Brain pericyte (primary cell): ENCODE results near the gene TRPC4.
A peak's percentile ranks its signal among the peaks of the same experiment; 100 is the strongest.

ENCODE experiments used
- DNase-seq: peaks from one replicate; pipeline ENCODE4 v3.0.0-alpha.2; 2012; ENCODE audit warnings: low read depth, low spot score

The TRPC4 gene

DNA sequence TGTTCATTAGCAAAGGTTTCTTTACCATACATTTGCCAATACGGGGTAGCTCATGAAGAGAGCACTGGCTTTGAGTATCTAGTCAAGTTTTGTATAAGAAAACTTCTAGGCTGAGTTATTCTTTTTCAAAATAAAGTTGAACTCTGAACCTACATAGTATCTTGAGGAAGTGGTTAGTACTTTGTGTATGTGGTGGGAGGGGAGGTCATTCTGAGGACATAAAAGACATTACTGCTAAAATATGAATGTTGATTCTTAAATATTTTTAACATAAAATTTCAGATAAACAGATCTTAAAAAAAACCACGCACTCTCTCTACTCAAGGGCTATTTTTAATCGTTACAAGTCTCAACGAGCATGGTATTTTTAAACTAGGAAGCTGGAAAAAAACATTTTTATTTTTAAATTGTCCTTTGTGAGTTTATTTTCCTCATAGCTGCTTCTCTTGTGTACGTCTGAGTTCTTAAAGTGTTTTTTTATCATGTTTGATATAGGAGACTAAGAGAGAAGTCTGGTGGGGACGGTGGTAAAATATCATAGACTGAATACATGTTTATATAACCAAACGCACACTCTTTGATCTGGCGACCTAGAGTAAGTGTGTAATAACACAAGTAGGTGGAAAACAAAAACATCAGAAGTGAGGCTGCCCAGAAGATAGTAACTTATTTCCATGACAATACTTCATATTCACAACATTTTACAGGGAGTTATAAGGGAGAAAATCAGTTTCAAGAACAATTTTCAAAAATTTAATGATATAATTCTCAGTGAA lies 153.0 kb downstream of the TRPC4 start:
- DNase-seq: no peak

GRCh38 chr13:37715606-37716015 lies 154.0 kb downstream of the TRPC4 start:
- peak; percentile 30 for DNase-seq

DNA sequence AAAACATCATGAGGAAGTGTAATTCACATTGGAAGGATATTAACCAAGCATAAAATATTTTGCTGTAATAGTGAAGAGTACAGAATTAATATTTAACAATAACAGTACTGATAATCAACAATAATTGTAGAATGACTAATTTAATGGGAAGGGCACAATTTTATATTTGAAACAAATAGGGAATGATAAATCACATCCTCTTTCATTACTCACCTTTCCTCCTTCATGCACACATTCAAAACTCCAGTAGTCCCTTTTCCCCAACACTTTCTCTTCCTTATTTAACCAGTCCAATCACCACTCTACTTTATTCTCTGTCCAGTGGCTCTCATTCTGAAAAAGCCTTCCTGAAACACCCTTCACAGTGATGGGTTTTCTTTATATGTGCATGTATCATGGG lies 160.3 kb downstream of the TRPC4 start:
- no peak for DNase-seq

GRCh38 chr13:37707739-37708500 lies 161.7 kb downstream of the TRPC4 start:
- no peak for DNase-seq

GRCh38 chr13:37706041-37706440 lies 163.5 kb downstream of the TRPC4 start:
- DNase-seq: no peak

GRCh38 chr13:37701972-37702371 lies 167.6 kb downstream of the TRPC4 start:
- DNase-seq: peak; percentile 38

DNA sequence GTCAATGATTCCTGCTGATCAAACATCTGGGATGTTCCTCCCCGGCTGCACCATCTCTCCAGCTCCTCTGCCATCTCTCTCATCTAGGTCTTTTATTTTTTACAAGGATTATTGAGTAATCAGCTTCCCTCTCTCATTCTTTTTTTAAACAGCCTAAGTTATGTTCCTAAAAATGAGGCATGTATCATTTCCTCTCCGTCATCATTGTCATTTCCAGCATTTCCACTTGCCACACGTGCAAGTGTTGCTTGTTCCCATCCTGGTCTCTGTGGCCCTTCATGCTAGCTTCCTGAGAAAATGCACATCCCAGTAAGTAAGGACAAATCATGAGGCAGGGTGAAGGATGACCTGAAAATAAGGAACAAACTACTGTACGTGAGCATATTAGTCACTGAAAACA lies 168.3 kb downstream of the TRPC4 start:
- DNase-seq: no peak

DNA sequence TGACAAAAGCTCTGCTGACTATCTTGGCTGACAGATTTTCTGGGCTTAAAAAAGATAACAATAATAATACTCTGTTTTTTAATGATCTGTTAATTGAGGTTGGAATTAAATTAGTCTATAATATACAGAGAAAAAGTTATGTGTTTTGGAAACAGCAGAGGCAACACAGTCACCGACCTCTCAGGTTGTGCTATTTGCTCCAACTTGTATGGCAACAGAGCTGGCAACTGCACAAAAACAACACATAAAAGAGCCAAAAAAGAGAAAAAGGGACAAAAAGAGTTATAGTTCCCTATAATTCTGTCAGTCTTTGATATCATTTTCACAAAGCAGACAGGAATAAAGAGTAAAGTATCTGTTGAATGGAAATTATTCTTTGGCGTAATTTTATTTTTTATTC lies 168.7 kb downstream of the TRPC4 start:
- no peak for DNase-seq

- no peak for DNase-seq
Observed at GRCh38 chr13:37695200-37695599, 174.4 kb downstream of the TRPC4 start.

GRCh38 chr13:37690361-37690760 lies 179.2 kb downstream of the TRPC4 start:
- DNase-seq: no peak

GRCh38 chr13:37686501-37686900 lies 183.1 kb downstream of the TRPC4 start:
- DNase-seq: no peak

- DNase-seq: no peak
Observed at GRCh38 chr13:37685206-37685605, 184.4 kb downstream of the TRPC4 start.

GRCh38 chr13:37682496-37682895 lies 187.1 kb downstream of the TRPC4 start:
- DNase-seq: no peak

GRCh38 chr13:37681281-37682032 lies 188.1 kb downstream of the TRPC4 start:
- DNase-seq: peak; percentile 88

- DNase-seq: no peak
Observed at GRCh38 chr13:37680137-37680536, 189.4 kb downstream of the TRPC4 start.

DNA sequence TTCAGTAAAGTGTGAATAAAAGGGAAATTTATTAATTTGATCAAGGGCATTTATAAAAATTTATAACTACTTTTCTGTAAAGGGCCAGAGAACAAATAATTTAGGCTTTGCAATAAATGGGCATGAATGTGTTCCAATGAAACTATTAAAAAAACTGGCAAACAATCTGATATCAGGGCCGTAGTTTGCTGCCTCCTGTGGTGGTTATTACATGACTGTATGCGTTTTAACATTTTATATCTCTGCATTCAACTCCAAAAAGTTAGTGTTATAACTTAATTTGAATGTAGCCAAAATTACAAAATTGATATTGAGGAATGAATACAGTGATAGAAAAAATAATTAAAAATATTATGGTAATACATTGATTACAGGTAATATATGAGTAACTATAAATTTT lies 190.5 kb downstream of the TRPC4 start:
- no peak for DNase-seq

- no peak for DNase-seq
Observed at GRCh38 chr13:37669845-37670244, 199.7 kb downstream of the TRPC4 start.

- no peak for DNase-seq
Observed at GRCh38 chr13:37667702-37668101, 201.9 kb downstream of the TRPC4 start.

DNA sequence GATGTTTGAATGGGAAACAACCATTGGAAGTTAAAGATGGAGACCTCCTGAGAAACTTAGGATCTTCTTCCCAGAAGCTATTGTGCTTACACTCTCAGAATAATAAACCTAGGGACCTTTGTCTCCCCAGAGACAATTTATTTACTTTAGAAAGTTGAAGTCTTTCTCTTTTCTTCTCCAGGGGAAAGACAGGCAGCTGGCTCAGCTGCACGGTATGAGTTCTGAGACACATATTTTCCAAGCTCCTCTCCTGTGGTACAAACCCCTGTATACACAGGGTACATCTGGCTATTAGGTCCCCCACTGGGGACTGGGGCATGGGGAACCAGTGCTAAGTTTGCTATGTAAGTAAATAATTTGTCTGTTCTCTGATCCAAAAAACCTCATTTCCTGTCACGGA lies 203.5 kb downstream of the TRPC4 start:
- DNase-seq: peak; percentile 94

- DNase-seq: no peak
Observed at GRCh38 chr13:37665420-37665819, 204.2 kb downstream of the TRPC4 start.

GRCh38 chr13:37663724-37664123 lies 205.8 kb downstream of the TRPC4 start:
- DNase-seq: no peak

DNA sequence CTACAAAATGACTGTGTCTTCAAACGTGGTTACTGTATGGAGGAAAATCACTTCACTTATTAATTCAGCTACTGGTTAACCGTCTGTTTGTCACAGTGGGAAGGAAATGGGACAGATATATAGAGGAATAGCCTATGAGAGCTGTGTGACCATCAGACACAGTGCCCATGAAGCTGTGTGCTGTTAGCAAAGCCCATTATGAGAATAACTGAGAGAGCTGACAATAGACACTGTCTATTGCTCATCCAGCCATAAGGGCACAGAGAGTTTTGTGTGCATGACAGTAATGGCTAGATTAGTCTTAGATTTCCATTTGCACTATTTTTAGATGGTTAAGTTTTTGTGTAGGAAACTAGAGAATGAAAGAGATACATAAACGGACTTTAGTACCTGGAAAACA lies 206.9 kb downstream of the TRPC4 start:
- DNase-seq: no peak
